HUES48 (cell line): ENCODE measurements around the gene PDK2.

Experiments used
- H3K27ac ChIP-seq: one replicate; pipeline ENCODE4 v1.7.0; 2013; ENCODE audit warnings: low read depth, low read length, inconsistent platforms
- H3K27me3 ChIP-seq: 2 replicates; pipeline ENCODE4 v1.6.1; 2013; ENCODE audit warnings: mild to moderate bottlenecking, low read length; ENCODE audit not compliant: control insufficient read depth, insufficient read depth
- H3K36me3 ChIP-seq: 2 replicates; pipeline ENCODE4 v1.6.1; 2013; ENCODE audit warnings: low read length; ENCODE audit not compliant: control insufficient read depth, insufficient read depth
- H3K4me1 ChIP-seq: 2 replicates; pipeline ENCODE4 v1.6.1; 2013; ENCODE audit warnings: mild to moderate bottlenecking, low read length; ENCODE audit not compliant: control insufficient read depth, insufficient read depth
- H3K4me3 ChIP-seq: 2 replicates; pipeline ENCODE4 v1.5.1; 2013; ENCODE audit warnings: mild to moderate bottlenecking, low read depth, low read length
- H3K9ac ChIP-seq: 2 replicates; pipeline ENCODE4 v1.6.1; 2013; ENCODE audit warnings: mild to moderate bottlenecking, low read depth, low read length, moderate library complexity
- H3K9me3 ChIP-seq: 2 replicates; pipeline ENCODE4 v1.6.1; 2013; ENCODE audit warnings: low read length; ENCODE audit not compliant: control insufficient read depth, insufficient read depth

PDK2 gene

GRCh38 chr17:50070908-50071680 is 24.1 kb upstream of the PDK2 start:
- no peaks in the 10 kb centered on the region for H3K36me3 ChIP-seq
- H3K9ac ChIP-seq, result no peak overlapping the region
- H3K27ac ChIP-seq, result no peak overlapping the region
- H3K27me3 ChIP-seq, result no peaks in the 10 kb centered on the region
- H3K9me3 ChIP-seq, result no peaks in the 10 kb centered on the region
- no peaks in the 10 kb centered on the region for H3K4me1 ChIP-seq
- H3K4me3 ChIP-seq, result no peak overlapping the region

- Histone ChIP-seq H3K36me3 (no peaks in the 10 kb centered on the region), H3K4me3 (no peak overlapping the region), H3K27ac (no peak overlapping the region), H3K27me3 (no peaks in the 10 kb centered on the region), H3K4me1 (no peaks in the 10 kb centered on the region), H3K9me3 (no peaks in the 10 kb centered on the region), H3K9ac (no peak overlapping the region)
These were observed 23.5 kb upstream of the PDK2 start for GRCh38 chr17:50071692-50072091.

GRCh38 chr17:50072130-50072529 is 23.0 kb upstream of the PDK2 start:
- no peaks in the 10 kb centered on the region for H3K4me1 ChIP-seq
- H3K27me3 ChIP-seq, result no peaks in the 10 kb centered on the region
- H3K36me3 ChIP-seq, result no peaks in the 10 kb centered on the region
- H3K9me3 ChIP-seq, result no peaks in the 10 kb centered on the region
- H3K27ac ChIP-seq, result no peak overlapping the region
- H3K4me3 ChIP-seq, result no peak overlapping the region
- H3K9ac ChIP-seq, result no peak overlapping the region

- H3K9me3 ChIP-seq, result no peaks in the 10 kb centered on the region
- no peaks in the 10 kb centered on the region for H3K4me1 ChIP-seq
- H3K36me3 ChIP-seq, result no peaks in the 10 kb centered on the region
- no peaks in the 10 kb centered on the region for H3K27me3 ChIP-seq
- H3K9ac ChIP-seq, result no peak overlapping the region
- no peak overlapping the region for H3K4me3 ChIP-seq
- no peak overlapping the region for H3K27ac ChIP-seq
These were observed 22.2 kb upstream of the PDK2 start for GRCh38 chr17:50072925-50073324.

GRCh38 chr17:50074227-50074626 is 20.9 kb upstream of the PDK2 start:
- Histone ChIP-seq H3K27ac (no peak overlapping the region), H3K27me3 (no peaks in the 10 kb centered on the region), H3K4me1 (no peaks in the 10 kb centered on the region), H3K9me3 (no peaks in the 10 kb centered on the region), H3K9ac (no peak overlapping the region), H3K4me3 (no peak overlapping the region), H3K36me3 (no peaks in the 10 kb centered on the region)

- Histone ChIP-seq H3K9ac (no peak overlapping the region), H3K9me3 (no peaks in the 10 kb centered on the region), H3K4me3 (no peak overlapping the region), H3K27me3 (no peaks in the 10 kb centered on the region), H3K27ac (no peak overlapping the region), H3K4me1 (no peaks in the 10 kb centered on the region), H3K36me3 (no peaks in the 10 kb centered on the region)
These were observed 19.6 kb upstream of the PDK2 start for GRCh38 chr17:50075446-50076032.

GRCh38 chr17:50076221-50076590 is 18.9 kb upstream of the PDK2 start:
- Histone ChIP-seq H3K27me3 (no peaks in the 10 kb centered on the region), H3K9ac (no peak overlapping the region), H3K4me3 (no peak overlapping the region), H3K36me3 (no peaks in the 10 kb centered on the region), H3K9me3 (no peaks in the 10 kb centered on the region), H3K4me1 (no peaks in the 10 kb centered on the region), H3K27ac (no peak overlapping the region)

GRCh38 chr17:50076591-50077235 is 18.4 kb upstream of the PDK2 start:
- Histone ChIP-seq H3K27ac (no peak overlapping the region), H3K4me3 (no peak overlapping the region), H3K36me3 (no peaks in the 10 kb centered on the region), H3K9me3 (no peaks in the 10 kb centered on the region), H3K4me1 (no peaks in the 10 kb centered on the region), H3K27me3 (no peaks in the 10 kb centered on the region), H3K9ac (no peak overlapping the region)

- H3K9me3 ChIP-seq, result no peaks in the 10 kb centered on the region
- no peaks in the 10 kb centered on the region for H3K4me1 ChIP-seq
- no peak overlapping the region for H3K27ac ChIP-seq
- no peaks in the 10 kb centered on the region for H3K36me3 ChIP-seq
- H3K4me3 ChIP-seq, result no peak overlapping the region
- H3K9ac ChIP-seq, result no peak overlapping the region
- H3K27me3 ChIP-seq, result no peaks in the 10 kb centered on the region
These were observed 16.7 kb upstream of the PDK2 start for GRCh38 chr17:50078430-50078829.

- H3K4me1 ChIP-seq, result no peaks in the 10 kb centered on the region
- H3K27me3 ChIP-seq, result no peaks in the 10 kb centered on the region
- H3K4me3 ChIP-seq, result no peak overlapping the region
- H3K9me3 ChIP-seq, result no peaks in the 10 kb centered on the region
- H3K9ac ChIP-seq, result no peak overlapping the region
- H3K27ac ChIP-seq, result no peak overlapping the region
- H3K36me3 ChIP-seq, result no peaks in the 10 kb centered on the region
These were observed 15.6 kb upstream of the PDK2 start for GRCh38 chr17:50079334-50080095.

GRCh38 chr17:50080096-50080480 is 15.1 kb upstream of the PDK2 start:
- Histone ChIP-seq H3K27ac (no peak overlapping the region), H3K36me3 (no peaks in the 10 kb centered on the region)

More at GRCh38 chr17:50080096-50080480, 15.1 kb upstream of the PDK2 start:
- Histone ChIP-seq H3K9me3 (no peaks in the 10 kb centered on the region), H3K4me1 (no peaks in the 10 kb centered on the region), H3K27me3 (no peaks in the 10 kb centered on the region), H3K9ac (no peak overlapping the region), H3K4me3 (no peak overlapping the region)
